GM23248 (cell line): ENCODE data around the gene ENOX1. TPM values are rescaled to one million over a fixed set of nuclear protein-coding genes. Genes with fewer than 3 reads are reported as not detected.

ENCODE experiments used
- DNase-seq: peaks from one replicate; pipeline ENCODE4 v3.0.0-alpha.2; 2015
- H2AFZ ChIP-seq: fragments of 200-600 bp; sonication (generic); 2 replicates; pipeline ENCODE4 v1.6.1; 2016; ENCODE audit warnings: antibody characterized with exemption
- H3F3A ChIP-seq: fragments of 200-600 bp; sonication (generic); 2 replicates; pipeline ENCODE4 v1.6.1; 2016; ENCODE audit warnings: mild to moderate bottlenecking, antibody characterized with exemption, mixed run types; ENCODE audit not compliant: insufficient read depth
- H3K27ac ChIP-seq: fragments of 200-600 bp; sonication (generic); 2 replicates; pipeline ENCODE4 v1.5.1; 2016; ENCODE audit warnings: mild to moderate bottlenecking
- H3K27me3 ChIP-seq: fragments of 200-600 bp; sonication (generic); replicated peaks from 2 replicates; pipeline ENCODE4 v1.6.1; 2016; ENCODE audit warnings: mild to moderate bottlenecking; ENCODE audit not compliant: insufficient read depth
- H3K36me3 ChIP-seq: fragments of 200-600 bp; sonication (generic); 2 replicates; pipeline ENCODE4 v1.6.1; 2016; ENCODE audit warnings: low read depth, mild to moderate bottlenecking
- H3K4me1 ChIP-seq: fragments of 200-600 bp; sonication (generic); 2 replicates; pipeline ENCODE4 v1.6.1; 2016; ENCODE audit warnings: mild to moderate bottlenecking; ENCODE audit not compliant: insufficient read depth
- H3K4me2 ChIP-seq: fragments of 200-600 bp; sonication (generic); one replicate; pipeline ENCODE4 v1.6.1; 2016; ENCODE audit warnings: mild to moderate bottlenecking; ENCODE audit not compliant: unreplicated experiment
- H3K4me3 ChIP-seq: fragments of 200-600 bp; sonication (generic); 2 replicates; pipeline ENCODE4 v1.5.1; 2016; ENCODE audit warnings: mild to moderate bottlenecking
- H3K79me2 ChIP-seq: fragments of 200-600 bp; sonication (generic); 2 replicates; pipeline ENCODE4 v1.6.1; 2016; ENCODE audit warnings: mild to moderate bottlenecking; ENCODE audit not compliant: insufficient read depth
- H3K9ac ChIP-seq: fragments of 200-600 bp; sonication (generic); 2 replicates; pipeline ENCODE4 v1.6.1; 2016; ENCODE audit warnings: mild to moderate bottlenecking
- H3K9me2 ChIP-seq: fragments of 200-600 bp; sonication (generic); 2 replicates; pipeline ENCODE4 v1.6.1; 2016; ENCODE audit warnings: mixed run types, mild to moderate bottlenecking, moderate library complexity; ENCODE audit not compliant: insufficient read depth
- H3K9me3 ChIP-seq: fragments of 200-600 bp; sonication (generic); one replicate; pipeline ENCODE4 v1.6.1; 2017; ENCODE audit warnings: low read depth
- H4K20me1 ChIP-seq: fragments of 200-600 bp; sonication (generic); 2 replicates; pipeline ENCODE4 v1.6.0; 2016; ENCODE audit not compliant: insufficient read depth
- EZH2 ChIP-seq: fragments of 200-600 bp; sonication (generic); IDR thresholded peaks from 2 replicates; pipeline ENCODE4 v1.6.1; 2018; ENCODE audit warnings: antibody characterized with exemption, mild to moderate bottlenecking; ENCODE audit not compliant: insufficient read depth, poor library complexity, severe bottlenecking
- EZH2phosphoT487 ChIP-seq: fragments of 200-600 bp; sonication (generic); IDR thresholded peaks from 2 replicates; pipeline ENCODE4 v1.6.1; 2018; ENCODE audit warnings: antibody characterized with exemption, moderate library complexity, mild to moderate bottlenecking, low read depth; ENCODE audit not compliant: insufficient read depth
- WGBS, 2 experiments: methylation state at CpG; one replicate each; pipeline ENCODE4 v1.1.6; 2015 to 2017; ENCODE audit warnings: low lambda C conversion rate in 2 of 2, low coverage in 1 of 2; ENCODE audit errors: missing lambda C conversion rate in 2 of 2; 5-methylcytosine and 5-hydroxymethylcytosine counted together
- in situ Hi-C: fragments of 300-500 bp; cut with MboI; formaldehyde crosslinking; loops from 2 replicates; pipeline ENCODE4 v1.15.0; 2020
- polyA plus RNA-seq: library from polyadenylated mRNA; unstranded; fragments of >200 nt; fragmentation: Nextera tagmentation; extraction: Ambion mirVana; gene quantifications from 2 replicates; pipeline ENCODE4 v1.2.1, GENCODE V29; 2016
- total RNA-seq: library from RNA; depleted of rRNA; stranded (reverse); fragments of >200 nt; shearing (Covaris generic); gene quantifications from 2 replicates; pipeline ENCODE4 v1.2.3, GENCODE V29; 2014

The ENOX1 gene
- total and polyA plus RNA-seq, 2 experiments from 2014 or later = 1.8 to 3.2 TPM

DNA sequence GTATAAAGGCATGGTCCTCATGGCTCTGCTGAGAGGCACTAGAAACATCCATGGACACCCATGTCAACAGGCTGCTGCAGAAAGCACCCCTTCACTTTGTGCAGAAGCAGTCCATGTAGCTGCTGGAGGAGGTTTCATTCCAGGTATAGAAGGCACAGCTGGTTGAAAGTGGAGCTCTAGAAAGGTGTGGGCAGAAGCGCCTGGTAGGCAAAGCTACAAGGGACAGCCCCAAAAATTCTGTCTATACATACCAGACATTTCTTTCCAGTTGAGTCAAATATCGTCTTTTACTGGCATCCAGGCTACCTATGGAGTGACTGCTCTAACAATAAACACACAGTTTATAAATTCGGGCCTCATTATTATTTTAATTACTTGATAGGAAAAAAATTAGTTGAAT, 129.3 kb downstream of the ENOX1 start:
- 88 to 90% methylated on average over 3 of the region's 3 CpGs for whole genome bisulfite sequencing, 2 experiments
- H3K4me3 ChIP-seq = no peak overlapping the region
- H3K9me2 ChIP-seq = no peaks in the 10 kb centered on the region
- H3K27ac ChIP-seq = no peak overlapping the region
- H3K9me3 ChIP-seq = no peaks in the 10 kb centered on the region
- H3K27me3 ChIP-seq = no peaks in the 10 kb centered on the region
- no peak overlapping the region for H3K9ac ChIP-seq
- no peaks in the 10 kb centered on the region for H3K79me2 ChIP-seq
- DNase-seq = no peak
- no peak overlapping the region for H2AFZ ChIP-seq
- TF ChIP-seq EZH2phosphoT487 = no peak
- no peak for TF ChIP-seq EZH2
- H3K4me2 ChIP-seq = no peak overlapping the region
- no peaks in the 10 kb centered on the region for H3F3A ChIP-seq
- in situ Hi-C loops = no loop called here
- H3K36me3 ChIP-seq = no peaks in the 10 kb centered on the region
- H3K4me1 ChIP-seq = no peaks in the 10 kb centered on the region
- H4K20me1 ChIP-seq = no peaks in the 10 kb centered on the region

DNA sequence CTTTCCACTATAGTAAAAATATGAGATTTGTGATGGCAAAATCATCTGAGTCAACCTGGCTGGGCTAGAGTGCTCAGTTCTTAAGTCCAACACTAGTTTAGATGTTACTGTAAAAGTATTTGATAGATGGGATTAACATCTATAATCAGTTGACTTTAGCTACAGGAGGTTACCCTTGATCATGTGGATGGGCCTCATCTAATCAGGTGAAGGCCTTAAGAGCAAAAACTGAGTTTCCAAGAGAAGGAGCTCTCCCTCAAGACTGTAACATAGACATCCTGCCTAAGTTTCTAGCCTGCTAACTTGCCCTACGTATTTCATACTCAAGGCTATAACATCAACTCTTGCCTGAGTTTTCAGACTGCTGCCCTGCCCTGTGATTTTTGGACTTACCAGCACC, 132.8 kb downstream of the ENOX1 start:
- Histone ChIP-seq H3K4me1 (no peaks in the 10 kb centered on the region), H3K27me3 (no peaks in the 10 kb centered on the region), H3K27ac (no peak overlapping the region), H3K9me2 (no peaks in the 10 kb centered on the region), H3F3A (no peaks in the 10 kb centered on the region), H3K9me3 (no peaks in the 10 kb centered on the region), H3K79me2 (no peaks in the 10 kb centered on the region), H3K36me3 (no peaks in the 10 kb centered on the region), H3K9ac (no peak overlapping the region), H2AFZ (no peak overlapping the region), H3K4me3 (no peak overlapping the region), H4K20me1 (no peaks in the 10 kb centered on the region), H3K4me2 (no peak overlapping the region)
- TF ChIP-seq EZH2 (no peak), EZH2phosphoT487 (no peak)
- no peak for DNase-seq
- 50 to 75% methylated on average over 1 of the region's 1 CpG for WGBS, 2 experiments
- in situ Hi-C loops = no loop called here

DNA sequence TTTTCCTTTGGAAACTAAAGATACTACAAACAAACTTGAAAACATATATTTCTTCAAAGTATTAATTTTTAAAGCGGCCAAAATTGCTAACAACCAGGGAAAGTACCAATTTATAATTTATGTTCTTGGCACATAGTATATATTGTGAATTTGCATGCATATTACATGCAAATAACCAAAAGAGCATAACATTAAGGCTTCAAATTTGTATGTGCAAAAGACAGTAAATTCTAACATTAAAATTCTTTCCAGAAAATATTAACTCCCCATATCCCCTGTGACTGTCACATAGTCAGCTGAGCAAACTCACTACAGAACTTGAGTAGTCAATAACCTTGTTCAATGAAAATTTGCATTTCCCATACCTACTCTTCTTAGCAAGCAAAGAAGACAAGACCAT, 133.4 kb downstream of the ENOX1 start:
- 83 to 93% methylated on average over 1 of the region's 1 CpG for WGBS, 2 experiments
- H4K20me1 ChIP-seq = no peaks in the 10 kb centered on the region
- no peaks in the 10 kb centered on the region for H3K79me2 ChIP-seq
- DNase-seq = no peak
- H3K4me1 ChIP-seq = no peaks in the 10 kb centered on the region
- in situ Hi-C loops = no loop called here
- H3K27ac ChIP-seq = no peak overlapping the region
- H3K9ac ChIP-seq = no peak overlapping the region
- TF ChIP-seq EZH2 = no peak
- no peak for TF ChIP-seq EZH2phosphoT487
- H3K9me3 ChIP-seq = no peaks in the 10 kb centered on the region
- H2AFZ ChIP-seq = no peak overlapping the region
- H3K36me3 ChIP-seq = no peaks in the 10 kb centered on the region
- H3F3A ChIP-seq = no peaks in the 10 kb centered on the region
- no peak overlapping the region for H3K4me3 ChIP-seq
- H3K9me2 ChIP-seq = no peaks in the 10 kb centered on the region
- no peak overlapping the region for H3K4me2 ChIP-seq
- H3K27me3 ChIP-seq = no peaks in the 10 kb centered on the region

DNA sequence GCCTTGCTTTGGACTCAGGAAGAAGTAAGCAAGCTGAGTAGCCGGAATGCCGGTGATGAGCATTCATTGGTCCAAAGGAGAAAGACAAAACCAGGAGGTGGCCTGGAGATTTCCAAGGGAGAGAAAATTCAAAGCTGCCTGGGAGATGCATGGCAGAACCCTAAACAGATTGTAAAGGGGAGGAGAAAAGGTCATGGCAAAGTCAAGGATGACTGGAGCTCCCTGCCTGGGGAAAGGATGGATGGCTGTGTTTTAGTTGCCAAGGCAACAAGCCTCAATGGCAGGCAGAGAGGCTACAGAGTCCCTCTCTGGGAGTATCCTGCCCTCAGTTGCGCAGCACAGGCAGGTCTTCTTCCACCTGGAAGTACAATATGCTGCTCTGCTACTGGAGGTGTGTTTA, 134.0 kb downstream of the ENOX1 start:
- 93% methylated on average over 3 of the region's 3 CpGs for WGBS, 2 experiments
- no peaks in the 10 kb centered on the region for H3K27me3 ChIP-seq
- no peak overlapping the region for H3K9ac ChIP-seq
- no peaks in the 10 kb centered on the region for H3K36me3 ChIP-seq
- TF ChIP-seq EZH2 (no peak), EZH2phosphoT487 (no peak)
- H3K4me1 ChIP-seq = no peaks in the 10 kb centered on the region
- no peaks in the 10 kb centered on the region for H3K9me3 ChIP-seq
- H4K20me1 ChIP-seq = no peaks in the 10 kb centered on the region
- no peak for DNase-seq
- no peaks in the 10 kb centered on the region for H3F3A ChIP-seq
- H2AFZ ChIP-seq = no peak overlapping the region
- no peaks in the 10 kb centered on the region for H3K9me2 ChIP-seq
- H3K27ac ChIP-seq = no peak overlapping the region
- no peak overlapping the region for H3K4me3 ChIP-seq
- no peak overlapping the region for H3K4me2 ChIP-seq
- no peaks in the 10 kb centered on the region for H3K79me2 ChIP-seq
- in situ Hi-C loops = no loop called here

DNA sequence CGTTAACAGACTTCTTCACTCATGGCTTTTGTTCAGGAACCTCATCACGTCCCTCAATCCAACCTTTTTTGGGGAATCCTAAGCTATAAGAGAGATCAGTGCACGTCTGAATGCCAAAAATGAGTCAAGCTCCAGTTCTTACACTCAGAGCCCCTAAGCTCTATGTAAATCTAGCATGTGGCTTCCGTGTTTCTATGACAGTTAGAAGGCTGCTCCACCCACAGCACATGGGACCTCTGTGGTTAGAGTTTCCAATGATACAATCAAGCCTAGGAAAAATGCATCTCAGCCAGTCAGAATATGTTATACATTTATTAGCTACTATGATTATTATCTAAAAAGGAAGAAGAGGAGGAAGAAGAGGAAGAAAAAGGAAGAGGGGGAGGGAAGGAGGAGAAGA, 135.9 kb downstream of the ENOX1 start:
- Histone ChIP-seq H3F3A (no peaks in the 10 kb centered on the region), H3K4me3 (no peak overlapping the region), H3K9ac (no peak overlapping the region), H3K36me3 (no peaks in the 10 kb centered on the region), H3K4me2 (no peak overlapping the region), H3K79me2 (no peaks in the 10 kb centered on the region), H3K9me3 (no peaks in the 10 kb centered on the region), H3K9me2 (no peaks in the 10 kb centered on the region), H3K27ac (no peak overlapping the region), H2AFZ (no peak overlapping the region), H3K27me3 (no peaks in the 10 kb centered on the region), H3K4me1 (no peaks in the 10 kb centered on the region), H4K20me1 (no peaks in the 10 kb centered on the region)
- WGBS, 2 experiments = 78 to 84% methylated on average over 4 of the region's 4 CpGs
- TF ChIP-seq EZH2 (no peak), EZH2phosphoT487 (no peak)
- no peak for DNase-seq
- in situ Hi-C loops = no loop called here
